Mesendoderm (in vitro differentiated cells): Measurements from ENCODE around the gene F8.
"Not testable (repeated sequence)": the region's sequence is repeated elsewhere in the genome, so short reads cannot be mapped to it uniquely, and the experiment has no call there.

ENCODE experiments used
- DNase-seq: peaks from one replicate; pipeline ENCODE4 v3.0.0; 2013
- H2AK5ac ChIP-seq: 2 replicates; pipeline ENCODE4 v1.6.1; 2013; ENCODE audit warnings: low read length, inconsistent platforms
- H2BK120ac ChIP-seq: 2 replicates; pipeline ENCODE4 v1.6.1; 2013; ENCODE audit warnings: low read depth, mild to moderate bottlenecking, low read length, moderate library complexity, mixed read lengths
- H2BK15ac ChIP-seq: replicated peaks from 2 replicates; pipeline ENCODE4 v1.6.1; 2013; ENCODE audit warnings: low read depth, mild to moderate bottlenecking, moderate library complexity
- H2BK5ac ChIP-seq: 2 replicates; pipeline ENCODE4 v1.6.1; 2013; ENCODE audit warnings: low read length, inconsistent platforms
- H3K18ac ChIP-seq: 2 replicates; pipeline ENCODE4 v1.6.1; 2013; ENCODE audit warnings: mild to moderate bottlenecking, low read length, mixed read lengths
- H3K23ac ChIP-seq: one replicate; pipeline ENCODE4 v1.6.1; 2013; ENCODE audit warnings: low read length
- H3K27ac ChIP-seq: 2 replicates; pipeline ENCODE4 v1.5.1; 2013; ENCODE audit warnings: low read depth, mild to moderate bottlenecking, inconsistent platforms, low read length, moderate library complexity
- H3K27me3 ChIP-seq: 2 replicates; pipeline ENCODE4 v1.6.1; 2013; ENCODE audit warnings: low read length, control low read depth, mild to moderate bottlenecking, inconsistent platforms; ENCODE audit not compliant: insufficient read depth, poor library complexity
- H3K36me3 ChIP-seq: 2 replicates; pipeline ENCODE4 v1.6.1; 2013; ENCODE audit warnings: low read length, inconsistent platforms; ENCODE audit not compliant: control insufficient read depth, insufficient read depth
- H3K4ac ChIP-seq: one replicate; pipeline ENCODE4 v1.6.1; 2013; ENCODE audit warnings: low read depth, mild to moderate bottlenecking, low read length, moderate library complexity
- H3K4me1 ChIP-seq: 2 replicates; pipeline ENCODE4 v1.6.1; 2013; ENCODE audit warnings: low read depth, low read length, inconsistent platforms; ENCODE audit not compliant: control insufficient read depth
- H3K4me2 ChIP-seq: 2 replicates; pipeline ENCODE4 v1.6.1; 2013; ENCODE audit warnings: low read length
- H3K4me3 ChIP-seq: 2 replicates; pipeline ENCODE4 v1.5.1; 2013; ENCODE audit warnings: mild to moderate bottlenecking, low read length
- H3K56ac ChIP-seq: one replicate; pipeline ENCODE4 v1.6.1; 2013; ENCODE audit warnings: low read length
- H3K79me1 ChIP-seq: 2 replicates; pipeline ENCODE4 v1.6.1; 2013; ENCODE audit warnings: low read length, inconsistent platforms
- H3K79me2 ChIP-seq: 2 replicates; pipeline ENCODE4 v1.6.1; 2013; ENCODE audit warnings: mild to moderate bottlenecking, low read length; ENCODE audit not compliant: control insufficient read depth, insufficient read depth
- H3K9ac ChIP-seq: 2 replicates; pipeline ENCODE4 v1.6.1; 2013; ENCODE audit warnings: low read length, inconsistent platforms
- H4K5ac ChIP-seq: one replicate; pipeline ENCODE4 v1.6.1; 2013; ENCODE audit warnings: low read length
- H4K8ac ChIP-seq: one replicate; pipeline ENCODE4 v1.6.1; 2013; ENCODE audit warnings: low read depth, mild to moderate bottlenecking, control low read depth, low read length, moderate library complexity
- WGBS: extraction: QIAGEN DNeasy Blood & Tissue Kit; methylation state at CpG from one replicate; pipeline ENCODE4 v1.1.7; 2013; ENCODE audit warnings: low lambda C conversion rate, missing lambda C conversion rate; ENCODE audit not compliant: insufficient coverage; ENCODE audit errors: extremely low coverage; 5-methylcytosine and 5-hydroxymethylcytosine counted together

F8 gene

DNA sequence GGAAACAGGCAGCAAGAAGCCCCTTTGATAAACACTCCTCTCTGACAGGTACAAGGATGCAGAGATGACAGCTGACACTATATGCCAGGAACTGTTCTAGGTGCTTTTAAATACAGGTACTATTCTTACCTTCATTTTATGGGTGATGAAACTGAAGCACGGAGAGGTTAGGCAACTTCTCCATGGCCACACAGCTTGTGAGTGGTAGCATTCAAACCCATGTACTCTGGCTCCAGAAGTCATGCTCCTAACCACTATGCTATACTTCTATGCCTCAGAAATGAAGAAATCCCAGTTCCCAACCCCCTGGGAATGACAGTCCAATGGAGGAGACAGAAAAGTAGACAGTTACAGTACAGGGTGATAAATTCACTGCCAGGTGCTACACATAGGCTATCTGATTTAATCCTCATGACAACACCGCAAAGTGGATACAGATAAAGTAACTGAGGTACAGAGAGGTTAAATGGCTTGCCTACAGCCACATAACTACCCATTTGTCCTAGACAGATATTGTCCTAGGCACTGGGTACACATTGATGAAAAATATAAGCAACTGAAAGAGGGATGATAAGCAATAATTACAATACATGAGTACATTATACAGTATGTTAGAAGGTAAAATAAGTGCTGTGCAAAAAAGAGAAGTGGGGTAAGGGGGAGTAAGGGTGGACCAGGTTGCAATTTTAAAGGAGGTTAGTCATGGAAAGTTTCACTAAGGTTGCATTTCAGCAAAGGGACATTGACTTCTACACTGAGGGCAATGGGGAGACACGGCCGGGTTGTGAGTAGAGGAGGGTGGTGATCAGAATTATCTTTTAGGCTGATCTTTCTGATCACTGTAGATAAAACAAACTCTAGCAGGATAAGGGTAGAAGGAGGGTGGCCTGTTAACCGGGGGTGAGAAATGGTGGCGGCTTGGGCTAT, 1.6 kb upstream of the F8 start:
- WGBS = no CpG with 5 or more reads among the region's 6 CpGs

DNA sequence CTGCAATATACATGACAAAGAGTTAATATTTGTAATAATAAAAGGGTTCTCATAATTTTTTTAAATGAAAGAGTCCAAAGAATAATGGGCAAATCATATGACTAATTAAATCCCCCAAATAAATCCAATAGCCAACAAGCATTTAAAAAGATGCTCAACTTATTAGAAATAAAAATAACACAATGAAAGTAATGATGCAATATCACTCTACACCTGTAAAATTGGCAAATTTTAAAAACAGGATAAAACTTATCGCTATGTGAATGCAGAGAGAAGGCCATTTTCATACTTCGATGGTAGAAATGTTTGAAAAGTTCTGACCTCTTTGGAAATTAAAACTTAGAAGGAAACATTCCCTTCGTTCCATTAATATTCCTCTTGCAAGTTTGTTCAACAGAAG, 1.9 kb downstream of the F8 start:
- no peak overlapping the region for H3K56ac ChIP-seq
- no peak overlapping the region for H4K8ac ChIP-seq
- H3K36me3 ChIP-seq = no peaks in the 10 kb centered on the region
- no peak overlapping the region for H4K5ac ChIP-seq
- no peaks in the 10 kb centered on the region for H3K27me3 ChIP-seq
- H3K4me2 ChIP-seq = no peak overlapping the region
- H3K4me3 ChIP-seq = no peak overlapping the region
- no peak overlapping the region for H2BK5ac ChIP-seq
- no peak overlapping the region for H3K9ac ChIP-seq
- no peak for DNase-seq
- no peak overlapping the region for H3K27ac ChIP-seq
- H2BK15ac ChIP-seq = no peak overlapping the region
- no peak overlapping the region for H3K18ac ChIP-seq
- no peaks in the 10 kb centered on the region for H3K79me2 ChIP-seq
- no peak overlapping the region for H3K23ac ChIP-seq
- no peaks in the 10 kb centered on the region for H3K4me1 ChIP-seq
- no peak overlapping the region for H2AK5ac ChIP-seq
- no peak overlapping the region for H2BK120ac ChIP-seq
- no peaks in the 10 kb centered on the region for H3K79me1 ChIP-seq
- H3K4ac ChIP-seq = no peak overlapping the region
- no CpG with 5 or more reads among the region's 3 CpGs for WGBS

More for the DNA sequence above, 1.6 kb upstream of the F8 start:
- Histone ChIP-seq H4K8ac (no peak overlapping the region), H3K4ac (no peak overlapping the region), H3K56ac (no peak overlapping the region), H2AK5ac (no peak overlapping the region), H2BK15ac (no peak overlapping the region), H3K79me1 (no peaks in the 10 kb centered on the region), H2BK5ac (no peak overlapping the region), H3K4me3 (no peak overlapping the region), H3K4me1 (no peaks in the 10 kb centered on the region), H3K4me2 (no peak overlapping the region), H3K9ac (no peak overlapping the region), H3K18ac (no peak overlapping the region), H3K23ac (no peak overlapping the region), H3K36me3 (no peaks in the 10 kb centered on the region), H4K5ac (no peak overlapping the region), H2BK120ac (no peak overlapping the region), H3K27me3 (no peaks in the 10 kb centered on the region), H3K27ac (no peak overlapping the region), H3K79me2 (peaks cover 5% of the 10 kb centered on the region)
- DNase-seq = no peak

DNA sequence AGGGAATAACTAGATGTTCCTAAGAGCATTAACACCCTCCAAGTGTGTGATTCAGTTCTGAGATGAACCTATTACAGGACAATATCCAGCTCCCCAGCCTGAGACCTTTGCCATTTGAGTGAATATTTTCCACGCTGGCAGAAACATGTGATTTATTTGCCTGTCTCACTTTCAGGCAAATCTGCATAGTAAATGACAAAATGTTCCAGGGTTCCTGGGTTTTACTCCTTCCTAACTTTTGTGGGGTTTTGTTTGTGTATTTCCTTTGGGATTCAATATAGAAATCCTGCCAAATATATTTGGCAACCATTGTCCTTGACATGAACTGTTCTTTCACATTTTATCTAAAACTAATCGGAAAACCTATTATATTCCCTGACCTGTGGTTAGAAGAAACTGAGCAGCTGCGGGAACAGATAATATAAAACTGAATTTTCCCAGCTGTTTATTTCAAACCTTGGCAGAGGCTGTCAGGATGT, 12.5 kb downstream of the F8 start:
- no CpG with 5 or more reads among the region's 3 CpGs for WGBS
- Histone ChIP-seq H3K4me2 (no peak overlapping the region), H2BK5ac (no peak overlapping the region), H2AK5ac (no peak overlapping the region), H3K56ac (no peak overlapping the region), H3K4me3 (no peak overlapping the region), H3K36me3 (no peaks in the 10 kb centered on the region), H3K18ac (no peak overlapping the region), H3K9ac (no peak overlapping the region), H3K27ac (no peak overlapping the region), H4K5ac (no peak overlapping the region), H2BK15ac (no peak overlapping the region), H3K79me2 (no peaks in the 10 kb centered on the region), H2BK120ac (no peak overlapping the region), H3K23ac (no peak overlapping the region), H3K27me3 (no peaks in the 10 kb centered on the region), H4K8ac (no peak overlapping the region), H3K4me1 (no peaks in the 10 kb centered on the region), H3K4ac (no peak overlapping the region), H3K79me1 (no peaks in the 10 kb centered on the region)
- no peak for DNase-seq

DNA sequence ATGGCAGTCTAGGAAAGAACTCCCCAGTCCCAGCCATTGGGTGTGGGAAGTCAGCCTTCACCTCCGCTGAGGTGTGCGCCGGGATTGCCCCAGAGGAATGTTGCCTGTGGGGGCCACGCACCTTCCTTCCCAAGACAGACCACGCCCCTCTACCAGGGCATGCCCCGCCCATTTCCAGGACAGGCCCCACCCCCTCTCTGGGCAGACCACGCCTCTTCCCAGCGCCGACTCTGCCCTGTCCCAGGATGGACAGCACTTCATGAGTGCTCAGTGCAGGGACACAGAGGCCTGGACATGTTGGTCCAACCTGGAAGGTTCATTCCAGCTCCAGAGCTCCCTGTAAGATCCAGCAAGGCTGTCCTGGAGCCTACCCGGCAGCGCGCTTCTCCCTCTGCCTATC, 13.9 kb downstream of the F8 start:
- not testable (repeated sequence) for H3K4me3 ChIP-seq, H2BK120ac ChIP-seq, DNase-seq, H4K8ac ChIP-seq, H3K27ac ChIP-seq, H3K18ac ChIP-seq, H3K27me3 ChIP-seq, H3K79me1 ChIP-seq, H3K9ac ChIP-seq, H3K4ac ChIP-seq, H3K4me1 ChIP-seq, H3K56ac ChIP-seq, H2BK15ac ChIP-seq, H3K23ac ChIP-seq, H3K36me3 ChIP-seq, H4K5ac ChIP-seq, H2AK5ac ChIP-seq, H3K4me2 ChIP-seq, H3K79me2 ChIP-seq, H2BK5ac ChIP-seq
- no CpG with 5 or more reads among the region's 12 CpGs for WGBS

DNA sequence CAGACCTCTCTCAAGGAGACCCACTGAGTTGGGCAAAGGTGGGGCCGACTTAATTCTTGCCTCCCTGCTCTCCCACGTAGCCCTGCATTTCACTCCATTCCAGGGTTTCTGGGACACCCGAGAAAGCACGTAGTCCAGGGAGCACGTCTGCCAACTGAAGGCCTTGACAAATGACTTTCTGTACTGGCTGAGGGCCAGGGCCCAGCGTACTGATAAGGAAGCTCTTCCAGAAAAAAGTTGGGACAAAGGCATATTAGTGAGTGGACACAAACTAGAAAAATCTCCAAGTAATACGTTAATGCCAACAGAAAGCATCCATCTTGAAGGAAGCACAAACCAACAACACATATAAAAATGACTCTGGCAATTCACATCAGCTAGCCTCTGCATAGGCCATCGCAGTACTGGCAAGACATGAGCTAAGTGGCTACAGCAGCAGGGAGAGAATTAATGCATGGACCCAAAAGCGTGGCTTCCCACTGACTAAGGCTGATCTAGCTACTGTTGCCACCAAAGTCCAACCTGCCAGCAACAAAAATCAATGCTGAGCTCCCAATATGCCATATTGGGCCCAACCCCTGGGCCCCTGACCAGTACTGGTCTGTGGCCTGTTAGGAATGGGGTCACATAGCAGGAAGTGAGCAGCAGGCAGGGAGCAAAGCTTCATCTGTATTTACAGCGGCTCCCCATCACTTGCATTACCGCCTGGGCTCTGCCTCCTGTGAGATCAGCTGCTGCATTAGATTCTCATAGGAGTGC, 15.4 kb downstream of the F8 start:
- DNase-seq = not testable (repeated sequence)

More for the DNA sequence above, 15.4 kb downstream of the F8 start:
- not testable (repeated sequence) for H4K5ac ChIP-seq, H4K8ac ChIP-seq, H3K36me3 ChIP-seq, H3K4me2 ChIP-seq, H3K4ac ChIP-seq, H3K23ac ChIP-seq, H3K27me3 ChIP-seq, H3K9ac ChIP-seq, H3K4me1 ChIP-seq, H2BK120ac ChIP-seq, H2BK5ac ChIP-seq, H3K27ac ChIP-seq, H3K4me3 ChIP-seq, H3K79me2 ChIP-seq, H2AK5ac ChIP-seq, H3K56ac ChIP-seq, H3K79me1 ChIP-seq, H2BK15ac ChIP-seq, H3K18ac ChIP-seq
- WGBS = no CpG with 5 or more reads among the region's 11 CpGs
